Gastrocnemius medialis (tissue), 4 donors: Measurements from ENCODE around the gene ARHGAP6.

ENCODE experiments used
- POLR2A ChIP-seq, 2 donors: fragments of 450-650 bp; IDR thresholded peaks; one replicate each; pipeline ENCODE4 v1.6.1; 2017; ENCODE audit warnings: antibody characterized with exemption in 2 of 2, mild to moderate bottlenecking in 2 of 2, moderate library complexity in 2 of 2
- TF ChIP-seq, protein P1 (sequence below), 5 experiments: fragments of 450-650 bp in 3 of 5; fragments of 200-600 bp in 2 of 5; sonication (generic) in 2 of 5; IDR thresholded peaks in 4 of 5; conservative IDR thresholded peaks in 1 of 5; 1 replicate in 4 of 5; 2 replicates in 1 of 5; pipeline ENCODE4 v1.5.1; 2016 to 2019; ENCODE audit warnings: antibody characterized with exemption in 5 of 5, mild to moderate bottlenecking in 3 of 5, moderate library complexity in 3 of 5

DNA sequence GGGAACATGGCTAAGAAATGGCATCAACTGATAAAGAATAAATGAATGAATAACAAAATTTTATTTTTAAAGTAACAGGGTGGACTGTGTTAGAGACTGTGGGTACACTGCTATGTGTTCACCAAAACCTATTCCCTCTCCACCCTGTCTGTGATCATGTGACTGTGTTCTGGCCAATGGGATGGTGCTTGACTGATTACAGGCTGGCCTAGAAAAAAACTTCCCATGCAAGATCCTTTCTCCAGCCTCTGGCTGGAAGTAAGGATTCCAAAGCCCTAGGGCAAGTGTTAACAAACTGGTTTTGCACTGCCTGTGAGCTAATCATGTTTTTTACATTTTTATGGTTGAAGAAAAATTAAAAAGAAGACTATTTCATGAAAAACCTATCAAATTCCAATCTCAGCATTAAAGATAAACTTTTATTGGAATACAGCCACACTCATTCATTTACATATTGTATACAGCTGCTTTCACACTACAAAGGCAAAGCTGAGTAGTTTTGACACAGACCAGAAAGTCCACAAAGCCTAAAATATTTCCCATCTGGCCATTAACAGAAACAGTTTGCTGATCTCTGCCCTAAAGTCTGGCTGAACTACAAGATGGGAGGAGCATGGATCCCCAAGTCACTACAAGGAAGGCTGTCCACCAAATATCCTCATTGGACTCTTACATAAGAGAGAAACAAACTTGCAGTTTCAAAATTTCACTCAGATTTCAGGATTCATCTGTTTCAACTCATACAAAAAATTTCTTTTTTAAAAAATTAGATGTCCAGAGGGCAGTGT lies 133.2 kb downstream of the ARHGAP6 start:
- TF ChIP-seq, protein P1, sequence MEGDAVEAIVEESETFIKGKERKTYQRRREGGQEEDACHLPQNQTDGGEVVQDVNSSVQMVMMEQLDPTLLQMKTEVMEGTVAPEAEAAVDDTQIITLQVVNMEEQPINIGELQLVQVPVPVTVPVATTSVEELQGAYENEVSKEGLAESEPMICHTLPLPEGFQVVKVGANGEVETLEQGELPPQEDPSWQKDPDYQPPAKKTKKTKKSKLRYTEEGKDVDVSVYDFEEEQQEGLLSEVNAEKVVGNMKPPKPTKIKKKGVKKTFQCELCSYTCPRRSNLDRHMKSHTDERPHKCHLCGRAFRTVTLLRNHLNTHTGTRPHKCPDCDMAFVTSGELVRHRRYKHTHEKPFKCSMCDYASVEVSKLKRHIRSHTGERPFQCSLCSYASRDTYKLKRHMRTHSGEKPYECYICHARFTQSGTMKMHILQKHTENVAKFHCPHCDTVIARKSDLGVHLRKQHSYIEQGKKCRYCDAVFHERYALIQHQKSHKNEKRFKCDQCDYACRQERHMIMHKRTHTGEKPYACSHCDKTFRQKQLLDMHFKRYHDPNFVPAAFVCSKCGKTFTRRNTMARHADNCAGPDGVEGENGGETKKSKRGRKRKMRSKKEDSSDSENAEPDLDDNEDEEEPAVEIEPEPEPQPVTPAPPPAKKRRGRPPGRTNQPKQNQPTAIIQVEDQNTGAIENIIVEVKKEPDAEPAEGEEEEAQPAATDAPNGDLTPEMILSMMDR (IDR thresholded peaks at IDR 0.05 in 4 of 5, conservative IDR thresholded peaks at IDR 0.05 in 1 of 5) = no peak
- no peak for TF ChIP-seq POLR2A (IDR thresholded peaks at IDR 0.05)
